HG03571 (cell line): ENCODE results near the gene ATP7A.
"Not testable (repeated sequence)": the region's sequence is repeated elsewhere in the genome, so short reads cannot be mapped to it uniquely, and the experiment has no call there.

Experiments
- ATAC-seq: cut with Tn5 transposase; IDR thresholded peaks from one replicate; pipeline ENCODE4 v1.9.1; 2021; ENCODE audit not compliant: unreplicated experiment

The ATP7A gene

GRCh38 chrX:77945031-77945430, 34.5 kb downstream of the ATP7A start:
- not testable (repeated sequence) for ATAC-seq

- ATAC-seq, result no peak
Measured at GRCh38 chrX:77945910-77946545, 35.5 kb downstream of the ATP7A start.

GRCh38 chrX:77946571-77946970, 36.1 kb downstream of the ATP7A start:
- no peak for ATAC-seq

GRCh38 chrX:77949840-77950239, 39.3 kb downstream of the ATP7A start:
- ATAC-seq, result no peak

- ATAC-seq, result no peak
Measured at GRCh38 chrX:77952173-77952572, 41.7 kb downstream of the ATP7A start.

GRCh38 chrX:77953302-77953701, 42.8 kb downstream of the ATP7A start:
- ATAC-seq, result no peak

GRCh38 chrX:77953708-77954107, 43.2 kb downstream of the ATP7A start:
- ATAC-seq, result no peak

GRCh38 chrX:77960567-77960966, 50.1 kb downstream of the ATP7A start:
- no peak for ATAC-seq

- ATAC-seq, result no peak
Measured at GRCh38 chrX:77961063-77961462, 50.6 kb downstream of the ATP7A start.

GRCh38 chrX:77962068-77962902, 51.8 kb downstream of the ATP7A start:
- ATAC-seq, result no peak

- no peak for ATAC-seq
Measured at GRCh38 chrX:77966361-77966760, 55.9 kb downstream of the ATP7A start.

GRCh38 chrX:77967631-77968030, 57.1 kb downstream of the ATP7A start:
- ATAC-seq, result no peak

- no peak for ATAC-seq
Measured at GRCh38 chrX:77969538-77969937, 59.0 kb downstream of the ATP7A start, which contains the start of gene PGAM4. PGAM4 (minus strand) TSS chrX:77969638; CDS start chrX:77969638, 0 bp downstream.

- ATAC-seq, result no peak
Measured at GRCh38 chrX:77975755-77976154, 65.3 kb downstream of the ATP7A start.

- ATAC-seq, result no peak
Measured at GRCh38 chrX:77977095-77977494, 66.6 kb downstream of the ATP7A start.

- no peak for ATAC-seq
Measured at GRCh38 chrX:77977518-77977917, 67.0 kb downstream of the ATP7A start.

- ATAC-seq, result no peak
Measured at GRCh38 chrX:77979870-77980269, 69.4 kb downstream of the ATP7A start.

- ATAC-seq, result no peak
Measured at GRCh38 chrX:78011846-78012245, 101.4 kb downstream of the ATP7A start.

GRCh38 chrX:78019586-78020483, 109.3 kb downstream of the ATP7A start:
- no peak for ATAC-seq

GRCh38 chrX:78024349-78025059, 114.0 kb downstream of the ATP7A start:
- no peak for ATAC-seq

GRCh38 chrX:78027798-78028197, 117.3 kb downstream of the ATP7A start:
- no peak for ATAC-seq
